HG03342 (cell line): Measurements from ENCODE around the gene ZNF638.

ENCODE experiments used
- ATAC-seq: cut with Tn5 transposase; IDR thresholded peaks from one replicate; pipeline ENCODE4 v1.9.1; 2021; ENCODE audit warnings: mild to moderate bottlenecking, moderate library complexity; ENCODE audit not compliant: unreplicated experiment

Gene ZNF638

GRCh38 chr2:71467180-71467815 is 135.7 kb downstream of the ZNF638 start:
- no peak for ATAC-seq

DNA sequence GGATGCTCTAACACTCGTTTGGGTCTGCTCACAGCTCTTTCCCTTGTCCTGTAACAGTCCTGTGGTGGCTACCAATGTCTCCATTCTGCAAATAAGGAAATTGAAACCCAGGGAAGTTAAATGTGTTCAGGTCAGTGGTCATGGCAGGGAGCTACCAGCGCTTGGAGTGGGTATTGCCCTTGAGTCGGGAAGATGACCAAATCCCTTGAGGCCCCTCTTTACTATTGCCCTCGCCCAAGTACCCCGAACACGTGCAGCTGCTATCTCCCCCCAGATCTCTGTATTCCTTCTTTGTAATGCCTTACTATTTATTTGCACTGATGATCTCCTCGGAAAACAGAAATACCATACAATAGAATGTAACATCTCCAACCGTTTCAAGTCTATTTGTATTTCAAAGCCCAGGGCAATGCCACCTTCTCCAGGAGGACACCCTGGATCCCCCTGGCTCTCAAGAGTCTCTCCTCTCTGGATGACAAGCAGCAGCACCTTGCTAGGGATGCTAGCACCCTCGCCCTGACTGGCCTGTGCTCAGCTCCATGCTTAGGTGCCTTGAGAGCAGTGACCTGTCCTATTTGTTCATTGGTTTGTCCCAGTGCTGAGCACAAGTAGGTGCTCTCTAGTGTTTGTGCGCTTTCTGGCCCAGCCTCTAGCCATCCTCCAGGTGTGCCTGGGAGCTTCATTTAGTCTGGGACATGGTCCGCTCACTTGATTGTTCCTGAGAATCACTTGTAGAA is 136.9 kb downstream of the ZNF638 start:
- ATAC-seq = no peak

- ATAC-seq = no peak
These were observed 138.1 kb downstream of the ZNF638 start for GRCh38 chr2:71469403-71470398.

GRCh38 chr2:71471276-71471675 is 139.7 kb downstream of the ZNF638 start:
- ATAC-seq = no peak

DNA sequence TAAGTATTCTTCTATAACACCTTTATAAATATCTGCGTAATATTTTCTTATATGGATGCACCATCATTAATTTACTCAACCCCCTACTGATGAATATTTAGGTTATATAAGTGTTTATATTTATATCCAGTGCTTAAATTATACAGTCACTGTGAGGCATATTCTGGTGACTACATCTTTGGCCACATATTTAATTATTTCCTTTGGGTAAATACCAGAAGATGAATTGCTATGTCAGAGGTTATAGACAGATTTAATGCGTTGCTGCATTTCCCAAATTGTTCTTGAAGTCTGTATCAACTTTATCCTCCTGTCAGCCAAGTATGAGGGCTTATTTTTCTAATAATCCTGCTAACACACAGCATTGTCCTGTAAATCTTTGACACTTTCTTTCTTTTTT is 140.4 kb downstream of the ZNF638 start:
- ATAC-seq = no peak

DNA sequence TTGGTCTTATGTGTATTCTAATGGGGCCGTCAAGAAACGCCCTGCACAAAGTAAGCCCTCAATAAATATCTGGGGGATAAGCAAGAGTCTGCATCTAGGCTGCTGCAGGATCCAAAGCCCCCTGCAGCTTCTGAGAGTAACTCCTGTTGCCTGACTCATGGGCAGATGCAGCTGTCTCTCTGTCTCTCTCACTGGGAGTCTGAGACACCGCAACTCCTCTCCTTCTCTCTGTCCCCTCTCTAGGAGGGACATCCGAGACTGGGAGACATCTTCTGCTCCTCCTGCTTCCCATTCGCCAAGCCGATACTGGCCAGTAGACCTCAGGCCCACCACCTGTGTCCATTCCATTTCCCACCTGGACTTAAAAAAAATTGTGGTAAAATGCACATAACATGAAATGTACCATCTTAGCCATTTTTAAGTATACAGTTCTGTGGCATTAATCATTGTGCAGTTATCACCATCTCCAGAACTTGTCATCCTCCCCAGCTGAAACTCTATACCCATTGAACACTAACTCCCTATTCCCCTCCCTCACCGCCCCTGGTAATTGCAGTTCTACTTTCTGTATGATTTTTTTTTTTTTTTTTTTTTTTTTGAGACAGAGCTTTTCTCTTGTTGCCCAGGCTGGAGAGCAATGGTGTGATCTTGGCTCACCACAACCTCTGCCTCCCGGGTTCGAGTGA is 141.9 kb downstream of the ZNF638 start:
- ATAC-seq = no peak

- ATAC-seq = no peak
These were observed 142.6 kb downstream of the ZNF638 start for GRCh38 chr2:71474116-71474743.

DNA sequence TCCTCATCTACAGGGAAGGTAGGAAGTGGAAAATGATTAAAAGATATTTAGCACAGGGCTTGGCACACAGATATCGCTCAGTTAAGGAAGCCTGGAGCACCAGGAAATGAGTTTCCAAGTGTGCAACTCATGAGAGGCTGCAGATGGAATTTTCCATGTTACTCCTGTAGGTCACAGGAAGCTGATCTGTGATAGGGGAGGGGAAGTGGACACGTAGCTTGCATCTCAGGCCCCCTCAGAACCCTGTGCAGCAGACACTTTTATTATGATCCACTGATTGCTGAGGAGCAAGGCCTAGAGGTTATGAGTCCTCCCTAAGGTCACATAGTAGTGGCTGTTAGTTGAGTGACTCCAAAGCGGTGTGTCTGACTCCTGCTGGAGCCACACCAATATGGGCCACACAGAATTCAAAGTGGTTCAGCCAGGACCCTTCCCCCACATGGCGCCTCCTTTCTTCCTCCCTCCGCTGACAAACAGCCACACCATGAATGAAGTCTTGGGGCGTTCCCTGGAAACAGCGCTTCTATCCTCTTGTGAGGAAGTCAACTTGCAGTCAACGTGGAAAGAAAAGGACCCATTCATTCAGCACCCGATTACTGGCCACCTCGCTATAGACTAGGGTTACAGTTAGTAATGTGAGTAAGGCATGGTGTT is 143.3 kb downstream of the ZNF638 start:
- no peak for ATAC-seq

DNA sequence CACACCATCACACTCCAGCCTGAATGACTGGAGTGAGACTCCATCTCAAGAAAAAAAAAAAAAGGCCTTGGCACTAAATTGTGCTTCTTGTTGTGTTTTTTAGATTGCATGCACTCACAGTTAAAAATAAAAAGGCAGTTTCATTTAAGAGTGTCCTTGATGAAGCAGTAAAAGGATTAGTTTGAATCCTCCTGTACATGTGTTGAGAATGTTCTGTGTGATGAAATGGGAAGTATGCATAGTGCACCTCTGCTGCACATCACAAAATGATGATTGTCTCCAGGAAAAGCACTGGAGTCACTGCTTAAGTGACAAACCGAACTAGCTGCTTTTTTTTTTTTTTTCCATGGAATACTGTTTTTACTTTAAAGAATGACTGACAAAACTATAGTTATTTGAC is 144.9 kb downstream of the ZNF638 start:
- no peak for ATAC-seq

DNA sequence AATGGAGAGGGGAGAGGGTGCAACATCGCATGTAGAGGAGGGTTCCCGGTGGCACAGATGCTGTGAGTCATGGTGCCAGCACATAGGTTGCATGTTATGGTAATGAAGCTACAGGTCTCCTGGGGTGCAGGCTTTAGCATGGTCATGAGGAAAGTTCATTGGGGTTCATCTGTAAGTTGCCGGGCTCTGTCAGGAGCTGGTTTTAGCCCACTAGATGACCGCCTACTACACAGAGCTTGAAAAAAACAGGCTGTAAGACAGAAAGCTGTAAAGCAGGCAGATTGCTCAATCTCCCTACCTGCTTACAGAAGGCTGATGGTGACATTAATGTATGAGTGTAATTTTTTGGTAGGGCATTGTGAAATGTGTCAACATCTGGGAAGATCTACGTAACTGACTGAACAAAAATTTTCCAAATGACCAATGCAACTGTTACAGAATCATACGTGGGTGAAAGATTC is 145.7 kb downstream of the ZNF638 start:
- no peak for ATAC-seq

DNA sequence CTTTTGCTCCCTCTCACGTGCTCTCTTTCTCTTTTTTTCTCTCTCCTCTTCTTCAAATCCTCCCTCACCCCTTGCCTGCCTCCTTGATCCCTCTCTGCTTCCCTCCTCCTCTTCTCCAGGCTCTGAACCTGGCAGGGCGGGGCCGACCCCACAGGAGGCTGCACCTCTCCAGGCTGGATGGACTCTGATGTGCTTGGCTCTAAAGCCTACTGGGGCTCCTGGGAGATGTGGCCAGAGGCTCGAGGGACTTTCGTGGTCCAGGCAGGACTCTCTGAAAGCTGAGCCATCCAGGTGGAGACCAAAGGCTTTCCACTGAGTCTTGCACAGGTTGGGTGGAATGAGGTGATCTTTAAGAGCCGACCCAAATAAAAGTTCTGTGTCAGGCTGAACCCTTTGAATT is 147.2 kb downstream of the ZNF638 start:
- no peak for ATAC-seq

- no peak for ATAC-seq
These were observed 147.7 kb downstream of the ZNF638 start for GRCh38 chr2:71479261-71479660.

DNA sequence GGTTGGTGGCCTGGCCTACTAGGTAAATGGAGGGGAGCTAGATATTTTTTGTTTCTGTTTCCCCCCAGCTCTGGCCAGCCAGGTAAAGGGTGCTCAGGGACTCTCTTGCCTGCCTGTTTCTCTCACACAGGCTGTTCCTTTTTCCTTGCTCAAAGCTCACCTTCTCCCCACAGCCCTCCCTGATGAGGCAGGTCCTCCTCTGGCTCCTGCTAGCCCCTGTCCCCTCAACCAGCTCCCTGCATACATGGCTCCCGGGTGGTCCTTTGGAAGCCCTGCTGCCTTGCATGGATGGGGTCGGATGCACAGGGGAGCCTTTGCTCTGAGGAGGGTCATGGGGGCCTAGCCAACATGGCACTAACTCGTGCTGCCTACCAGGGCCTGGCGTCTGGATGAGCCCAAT is 149.5 kb downstream of the ZNF638 start:
- no peak for ATAC-seq

GRCh38 chr2:71482055-71482454 is 150.5 kb downstream of the ZNF638 start:
- no peak for ATAC-seq

- ATAC-seq = no peak
These were observed 151.7 kb downstream of the ZNF638 start for GRCh38 chr2:71483246-71483645.

- no peak for ATAC-seq
These were observed 152.8 kb downstream of the ZNF638 start for GRCh38 chr2:71484354-71484753.
